UCSD-AML1 (cell line): Measurements from ENCODE around the gene TXNDC12.
A peak's percentile ranks its signal among the peaks of the same experiment; 100 is the strongest.
"Not testable (repeated sequence)": the region's sequence is repeated elsewhere in the genome, so short reads cannot be mapped to it uniquely, and the experiment has no call there.

Source experiments
- DNase-seq: peaks from one replicate; lab custom pipeline; 2025; ENCODE audit not compliant: unreplicated experiment; lab: John Stamatoyannopoulos, UW

Gene TXNDC12

GRCh38 chr1:52049337-52049736, 5.7 kb downstream of the TXNDC12 start:
- not testable (repeated sequence) for DNase-seq

DNA sequence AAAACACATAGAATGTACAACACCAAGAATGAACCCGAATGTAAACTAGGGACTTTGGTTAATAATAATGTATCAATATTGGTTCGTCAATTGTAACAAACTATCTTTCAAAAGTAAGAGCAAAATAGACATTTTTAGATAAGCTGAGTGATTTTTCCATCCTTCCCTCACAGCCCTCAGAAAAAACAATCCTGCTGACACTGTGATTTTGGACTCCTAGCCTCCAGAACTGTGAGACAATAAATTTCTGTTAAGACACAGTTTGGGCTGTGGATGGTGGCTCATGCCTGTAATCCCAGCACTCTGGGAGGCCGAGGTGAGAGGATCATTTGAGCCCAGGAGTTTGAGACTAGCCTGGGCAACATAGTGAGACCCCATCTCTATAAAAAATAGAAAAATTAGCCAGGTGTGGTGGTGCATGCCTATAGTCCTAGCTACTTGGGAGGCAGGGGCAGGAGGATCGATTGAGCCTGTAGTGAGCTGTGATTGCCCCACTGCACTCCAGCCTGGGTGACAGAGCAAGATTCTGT, 9.3 kb downstream of the TXNDC12 start:
- not testable (repeated sequence) for DNase-seq

- DNase-seq, result no peak
Observed at GRCh38 chr1:52045236-52045635, 9.8 kb downstream of the TXNDC12 start.

- no peak for DNase-seq
Observed at GRCh38 chr1:52041551-52042185, 13.3 kb downstream of the TXNDC12 start.

DNA sequence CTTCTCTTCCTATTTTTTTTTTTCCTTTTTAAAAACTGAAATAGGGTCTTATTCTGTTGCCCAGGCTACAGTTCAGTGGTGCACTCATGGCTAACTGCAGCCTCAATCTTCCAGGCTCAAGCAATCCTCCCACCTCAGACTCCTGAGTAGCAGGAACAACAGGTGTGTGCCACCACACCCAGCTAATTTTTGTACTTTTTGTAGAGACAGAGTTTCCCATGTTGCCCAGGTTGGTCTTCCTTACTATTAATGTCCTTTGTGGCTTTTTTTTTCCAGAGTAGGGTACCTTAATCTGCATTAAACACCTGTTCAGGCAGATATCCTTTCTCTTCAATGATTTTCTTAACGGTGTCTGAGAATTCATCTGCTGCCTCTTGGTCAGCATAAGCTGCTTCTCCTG, 17.1 kb downstream of the TXNDC12 start:
- DNase-seq, result no peak

GRCh38 chr1:52037402-52037814, 17.6 kb downstream of the TXNDC12 start:
- DNase-seq, result no peak

GRCh38 chr1:52034050-52034384, 21.0 kb downstream of the TXNDC12 start:
- DNase-seq, result no peak

GRCh38 chr1:52033190-52034049, 21.6 kb downstream of the TXNDC12 start, which contains the start of gene KTI12:
KTI12 (minus strand) TSS chr1:52033810; CDS start chr1:52033761, 49 bp downstream.
- DNase-seq, result peak; percentile 85

DNA sequence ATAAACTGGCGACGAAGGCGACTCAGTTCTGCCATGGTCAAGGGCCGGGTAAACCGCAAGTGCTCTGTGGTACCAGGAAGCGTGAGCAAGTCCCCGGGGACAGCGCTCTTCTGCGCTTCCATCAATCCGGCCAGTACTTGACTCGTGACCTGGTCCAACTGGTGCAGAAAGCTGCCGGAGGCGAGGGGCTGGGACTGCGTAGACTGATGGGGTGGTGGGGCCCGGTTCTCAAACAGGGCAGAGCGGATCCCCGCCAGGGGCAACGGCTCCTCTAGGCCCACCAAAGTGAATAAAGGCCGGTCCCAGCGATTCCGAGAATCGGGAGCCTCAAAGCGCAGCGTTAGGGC, 22.2 kb downstream of the TXNDC12 start:
- DNase-seq, result peak; percentile 51

DNA sequence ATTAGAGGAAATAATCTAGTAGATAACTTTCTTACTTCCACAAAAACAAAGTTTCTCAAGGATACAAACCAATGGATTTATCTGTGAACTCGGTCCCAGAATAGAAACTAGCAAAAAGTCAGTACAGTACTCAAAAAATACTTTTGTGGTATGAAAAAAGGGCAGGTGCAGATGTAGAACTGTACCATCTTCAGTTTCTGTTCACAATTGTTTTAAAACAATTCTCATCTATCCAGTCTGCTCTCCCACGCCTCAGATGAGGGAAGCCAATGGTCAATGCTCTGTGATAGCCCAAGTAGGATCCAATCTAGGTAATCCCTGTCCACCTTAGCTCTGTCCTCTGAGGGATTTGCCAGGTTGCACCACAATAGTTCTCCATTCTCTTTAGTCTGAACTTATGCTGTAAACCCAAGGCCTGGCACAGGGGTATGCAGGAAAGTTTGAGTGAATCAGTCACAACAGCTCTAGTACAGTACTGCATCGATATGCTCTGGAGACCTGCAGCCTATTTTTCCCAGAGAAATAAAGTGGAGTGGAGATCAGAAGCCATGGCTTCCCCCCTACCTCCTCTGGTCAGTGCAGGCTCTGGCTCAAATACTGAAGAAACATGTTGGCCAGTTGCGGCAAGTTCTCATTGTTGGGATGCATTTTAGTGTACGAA, 22.7 kb downstream of the TXNDC12 start:
- no peak for DNase-seq

DNA sequence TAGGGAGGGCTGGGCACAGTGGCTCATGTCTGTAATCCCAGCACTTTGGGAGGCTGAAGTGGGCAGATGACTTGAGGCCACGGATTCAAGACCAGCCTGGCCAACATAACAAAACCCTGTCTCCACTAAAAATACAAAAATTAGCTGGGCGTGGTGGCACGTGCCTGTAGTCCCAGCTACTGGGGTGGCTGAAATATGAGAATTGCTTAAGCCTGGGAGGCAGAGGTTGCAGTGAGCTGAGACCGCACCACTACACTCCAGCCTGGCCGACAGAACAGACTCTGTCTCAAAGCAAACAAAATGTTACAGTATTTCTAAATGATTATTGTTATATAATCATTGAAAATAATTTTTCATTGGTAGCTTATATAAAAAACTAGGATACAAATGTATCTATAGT, 26.2 kb downstream of the TXNDC12 start:
- not testable (repeated sequence) for DNase-seq

DNA sequence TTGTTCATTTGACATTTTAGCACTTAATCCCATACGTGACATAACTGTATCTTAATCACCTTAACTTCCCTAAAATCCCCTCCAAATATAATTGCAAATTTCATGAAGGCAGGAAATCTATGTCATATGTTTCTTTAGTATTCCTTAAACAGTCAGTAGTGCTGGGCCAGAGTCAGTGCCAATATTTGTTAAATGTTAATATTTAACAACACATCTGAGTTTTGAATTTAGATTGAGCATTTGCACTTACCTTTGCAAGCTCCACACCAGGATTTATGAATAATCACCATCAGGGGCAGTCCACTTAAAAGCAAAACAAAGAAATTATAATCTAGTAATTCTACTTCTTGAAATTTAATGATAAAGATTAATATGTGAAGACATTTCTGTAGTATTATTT, 26.7 kb downstream of the TXNDC12 start:
- no peak for DNase-seq

- no peak for DNase-seq
Observed at GRCh38 chr1:52026278-52026677, 28.7 kb downstream of the TXNDC12 start.

DNA sequence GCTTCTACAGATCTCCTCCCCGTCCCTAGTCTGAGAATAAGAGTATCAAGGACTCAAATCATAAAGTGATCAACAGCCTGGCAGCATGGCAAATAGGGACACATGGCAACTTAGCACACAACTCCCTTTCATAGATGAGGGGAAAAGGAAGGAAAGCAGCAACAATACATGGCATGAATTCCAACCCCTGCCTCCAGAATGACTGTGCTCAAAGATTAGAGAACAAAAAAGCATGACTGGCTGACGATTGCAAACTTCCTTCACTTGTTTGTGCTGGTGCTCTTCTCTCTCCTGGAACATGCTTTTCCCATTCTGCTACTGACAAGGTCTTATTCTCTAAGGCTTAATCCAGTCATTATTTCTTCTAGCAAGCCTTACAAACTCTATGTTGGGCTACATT, 32.9 kb downstream of the TXNDC12 start:
- DNase-seq, result no peak

DNA sequence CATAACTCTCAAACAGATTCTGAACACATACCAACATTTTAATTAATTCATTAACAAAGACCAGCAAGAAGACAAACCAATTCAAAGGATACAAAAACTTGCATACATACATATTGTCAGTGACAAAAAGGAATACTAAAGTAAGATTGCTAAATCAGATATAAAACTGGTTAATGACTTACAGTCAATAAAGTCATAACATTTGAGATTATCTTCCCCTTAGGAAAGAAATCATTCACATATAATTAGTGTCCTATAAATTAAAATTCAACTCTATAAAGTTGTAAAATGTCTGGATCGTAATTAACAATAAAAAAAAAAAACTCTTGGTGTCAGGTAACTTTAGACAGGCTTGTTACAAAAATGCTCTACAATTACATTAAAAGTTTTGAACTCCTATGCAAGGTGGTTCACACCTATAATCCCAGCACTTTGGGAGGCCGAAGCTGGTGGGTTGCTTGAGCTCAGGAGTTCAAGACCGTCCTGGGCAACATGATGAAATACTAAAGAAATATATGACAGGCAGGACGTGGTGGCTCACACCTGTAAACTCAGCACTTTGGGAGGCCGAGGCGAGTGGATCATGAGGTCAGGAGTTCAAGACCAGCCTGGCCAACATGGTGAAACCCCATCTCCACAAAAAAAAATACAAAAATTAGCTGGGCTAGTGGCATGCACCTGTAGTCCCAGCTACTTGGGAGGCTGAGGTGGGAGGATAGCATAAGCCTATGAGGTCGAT, 46.8 kb downstream of the TXNDC12 start:
- no peak for DNase-seq

- DNase-seq, result no peak
Observed at GRCh38 chr1:52007215-52008002, 47.6 kb downstream of the TXNDC12 start.

DNA sequence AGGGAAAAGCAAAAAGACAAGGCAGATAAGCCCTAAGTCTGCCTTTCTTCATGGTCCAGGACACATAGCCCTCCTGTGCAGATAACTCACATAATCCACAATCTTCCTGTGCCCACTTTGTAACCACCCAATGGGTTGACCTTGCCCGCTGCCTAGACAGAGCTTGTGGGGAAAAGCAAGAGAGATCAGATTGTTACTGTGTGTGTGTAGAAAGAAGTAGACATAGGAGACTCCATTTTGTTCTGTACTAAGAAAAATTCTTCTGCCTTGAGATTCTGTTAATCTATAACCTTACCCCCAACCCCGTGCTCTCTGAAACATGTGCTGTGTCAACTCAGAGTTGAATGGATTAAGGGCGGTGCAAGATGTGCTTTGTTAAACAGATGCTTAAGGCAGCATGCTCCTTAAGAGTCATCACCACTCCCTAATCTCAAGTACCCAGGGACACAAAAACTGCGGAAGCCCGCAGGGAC, 48.9 kb downstream of the TXNDC12 start:
- DNase-seq, result not testable (repeated sequence)

DNA sequence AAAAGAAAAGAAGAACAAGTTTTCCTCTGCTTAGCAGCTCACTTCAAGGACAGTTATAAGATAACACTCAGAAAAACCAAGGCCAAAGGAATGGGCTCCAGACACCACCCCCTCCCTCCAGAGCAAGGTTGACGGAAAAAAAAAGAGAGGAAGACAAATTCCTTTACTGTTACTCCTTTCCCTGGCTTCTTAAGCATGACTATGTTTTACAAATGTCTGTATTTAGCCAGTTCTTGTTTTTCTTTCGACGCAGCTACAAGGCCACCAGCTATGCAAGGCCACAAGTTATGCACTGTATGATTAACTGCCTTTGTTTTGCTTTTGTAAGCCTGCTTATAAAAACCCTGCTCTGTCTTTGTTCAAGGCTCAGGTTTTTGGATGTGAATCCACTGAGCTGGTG, 49.4 kb downstream of the TXNDC12 start:
- DNase-seq, result not testable (repeated sequence)

- DNase-seq, result no peak
Observed at GRCh38 chr1:52003877-52004276, 51.1 kb downstream of the TXNDC12 start.
